ENCODE data around the gene PHYHD1. TPM values are rescaled to one million over a fixed set of nuclear protein-coding genes. Genes with fewer than 3 reads are reported as not detected.

PHYHD1 gene
- total RNA-seq, 3 donors from 2014 or later, result 24.3 to 67.0 (median 44.8) TPM

- H3K27me3 ChIP-seq, result no peaks in the 10 kb centered on the region
- DNase-seq (ENCODE audit: low spot score in 2 of 2), result no peak
- peak overlapping the region; percentile 65 to 90 for H3K27ac ChIP-seq
- TF ChIP-seq POLR2AphosphoS5 (IDR thresholded peaks at IDR 0.05), result no peak
- TF ChIP-seq CTCF (IDR thresholded peaks at IDR 0.05), result no peak
- TF ChIP-seq POLR2A (IDR thresholded peaks at IDR 0.05), result no peak
- H3K4me3 ChIP-seq, result no peak overlapping the region
- H3K36me3 ChIP-seq, result peaks cover 7% of the 10 kb centered on the region
- peaks cover 3 to 11% of the 10 kb centered on the region in 2 donors for H3K4me1 ChIP-seq
- no peaks in the 10 kb centered on the region for H3K9me3 ChIP-seq
- intact Hi-C loops (cut with DNase I; ENCODE audit: low total_unique reads), result loop anchor here (1.0 kb wide), 1 partner anchor 15 kb away; no protein-coding TSS in a partner anchor
Observed at GRCh38 chr9:128903871-128904620, 16.7 kb upstream of the PHYHD1 start.

GRCh38 chr9:128905964-128906363 lies 14.8 kb upstream of the PHYHD1 start:
- peak overlapping the region; percentile 41 to 46 for H3K27ac ChIP-seq
- TF ChIP-seq POLR2A (IDR thresholded peaks at IDR 0.05), result no peak
- no peaks in the 10 kb centered on the region for H3K9me3 ChIP-seq
- no peak overlapping the region for H3K4me3 ChIP-seq
- peaks cover 7% of the 10 kb centered on the region for H3K36me3 ChIP-seq
- H3K27me3 ChIP-seq, result no peaks in the 10 kb centered on the region
- H3K4me1 ChIP-seq, result peaks cover 10 to 23% of the 10 kb centered on the region in 2 donors
- intact Hi-C loops (cut with DNase I; ENCODE audit: low total_unique reads), result loop anchor here (5.0 kb wide), 1 partner anchor 369 kb away; no protein-coding TSS in a partner anchor
- DNase-seq (ENCODE audit: low spot score in 2 of 2), result no peak

GRCh38 chr9:128906741-128907140 lies 14.0 kb upstream of the PHYHD1 start:
- peak overlapping the region; percentile 3 to 58 for H3K27ac ChIP-seq

GRCh38 chr9:128908372-128908771 lies 12.4 kb upstream of the PHYHD1 start:
- Histone ChIP-seq H3K27ac (no peak overlapping the region), H3K4me1 (peaks cover 16 to 24% of the 10 kb centered on the region in 2 donors), H3K9me3 (no peaks in the 10 kb centered on the region), H3K4me3 (no peak overlapping the region), H3K36me3 (peaks cover 7% of the 10 kb centered on the region), H3K27me3 (no peaks in the 10 kb centered on the region)
- intact Hi-C loops (cut with DNase I; ENCODE audit: low total_unique reads), result loop anchor here (5.0 kb wide), 1 partner anchor 371 kb away; no protein-coding TSS in a partner anchor
- no peak for TF ChIP-seq POLR2A (IDR thresholded peaks at IDR 0.05)
- no peak for TF ChIP-seq POLR2AphosphoS5 (IDR thresholded peaks at IDR 0.05)
- no peak for TF ChIP-seq CTCF (IDR thresholded peaks at IDR 0.05)
- no peak for DNase-seq (ENCODE audit: low spot score in 2 of 2)

More at GRCh38 chr9:128906741-128907140, 14.0 kb upstream of the PHYHD1 start:
- DNase-seq (ENCODE audit: low spot score in 2 of 2), result no peak
- peaks cover 7% of the 10 kb centered on the region for H3K36me3 ChIP-seq
- TF ChIP-seq CTCF (IDR thresholded peaks at IDR 0.05) (no peak), POLR2A (IDR thresholded peaks at IDR 0.05) (no peak), POLR2AphosphoS5 (IDR thresholded peaks at IDR 0.05) (no peak)
- H3K9me3 ChIP-seq, result no peaks in the 10 kb centered on the region
- no peak overlapping the region for H3K4me3 ChIP-seq
- H3K4me1 ChIP-seq, result peaks cover 10 to 30% of the 10 kb centered on the region in 2 donors
- intact Hi-C loops (cut with DNase I; ENCODE audit: low total_unique reads), result loop anchor here (5.0 kb wide), 1 partner anchor 369 kb away; no protein-coding TSS in a partner anchor
- H3K27me3 ChIP-seq, result no peaks in the 10 kb centered on the region

GRCh38 chr9:128909859-128910258 lies 10.9 kb upstream of the PHYHD1 start:
- DNase-seq (ENCODE audit: low spot score in 2 of 2), result no peak
- Histone ChIP-seq H3K4me3 (no peak overlapping the region), H3K36me3 (peaks cover 7% of the 10 kb centered on the region), H3K27ac (peak overlapping the region; percentile 92 to 94), H3K4me1 (peaks cover 22 to 24% of the 10 kb centered on the region in 2 donors), H3K27me3 (no peaks in the 10 kb centered on the region), H3K9me3 (no peaks in the 10 kb centered on the region)
- intact Hi-C loops (cut with DNase I; ENCODE audit: low total_unique reads), result loop anchor here (5.0 kb wide), 1 partner anchor 373 kb away; no protein-coding TSS in a partner anchor
- no peak for TF ChIP-seq CTCF (IDR thresholded peaks at IDR 0.05)
- no peak for TF ChIP-seq POLR2AphosphoS5 (IDR thresholded peaks at IDR 0.05)
- TF ChIP-seq POLR2A (IDR thresholded peaks at IDR 0.05), result no peak
